ENCODE results near the gene FERMT3. TPM values are rescaled to one million over a fixed set of nuclear protein-coding genes. Genes with fewer than 3 reads are reported as not detected.

Gene FERMT3
- total and polyA plus RNA-seq, 2 donors (not counting 3 experiments of a cell fraction or from before 2014, with no cell fraction given): 64.4 to 100 TPM

- Histone ChIP-seq H3K27ac (ENCODE audit: insufficient read depth, low read depth, low read length) (no peak overlapping the region), H3K4me3 (replicated peaks in 1 of 3; ENCODE audit: insufficient read depth in 1 of 3, low read depth in 1 of 3, low read length in 3 of 3) (no peak overlapping the region), H4K20me1 (replicated peaks; ENCODE audit: control insufficient read depth, extremely low read depth, insufficient read depth, low read length) (no peaks in the 10 kb centered on the region), H3K4me2 (ENCODE audit: insufficient read depth, low read length) (no peak overlapping the region), H2AFZ (ENCODE audit: low read depth, low read length) (no peak overlapping the region), H3K36me3 (ENCODE audit: control insufficient read depth in 2 of 2, extremely low read depth in 1 of 2, insufficient read depth in 2 of 2, low read length in 2 of 2) (peaks cover 0 to 7% of the 10 kb centered on the region in 2 experiments), H3K9me3 (replicated peaks; ENCODE audit: control insufficient read depth, insufficient read depth, low read length) (no peaks in the 10 kb centered on the region), H3K9me1 (replicated peaks; ENCODE audit: control insufficient read depth, extremely low read depth, insufficient read depth, low read length) (no peaks in the 10 kb centered on the region), H3K4me1 (ENCODE audit: control insufficient read depth, extremely low read depth, insufficient read depth, low read length) (peaks cover 34% of the 10 kb centered on the region), H3K9ac (replicated peaks; ENCODE audit: extremely low read depth, insufficient read depth, low read length) (no peak overlapping the region), H3K27me3 (ENCODE audit: control insufficient read depth in 2 of 2, insufficient read depth in 2 of 2, low read length in 2 of 2) (no peaks in the 10 kb centered on the region), H3K79me2 (ENCODE audit: control insufficient read depth, insufficient read depth, low read length) (peaks cover 12% of the 10 kb centered on the region)
- ChIA-PET CTCF (interaction anchor here (11.5 kb wide), 1 partner anchor 94 kb away, joined by 413 read pairs; the partner anchor contains the start of genes CATSPERZ and ESRRA), POLR2A (no interaction called here)
- FAIRE-seq (no peak), DNase-seq (ENCODE audit: low read depth, low spot score) (no peak)
- intact Hi-C loops (cut with micrococcal nuclease): no loop called here
- no TSS peak for BruUV-seq (replicated peaks)
- TF ChIP-seq FOS (IDR thresholded peaks at IDR 0.05; ENCODE audit: borderline replicate concordance, insufficient read depth, low read length) (no peak), JUN (IDR thresholded peaks at IDR 0.05; ENCODE audit: borderline replicate concordance, insufficient read depth, insufficient read length, low read depth) (no peak), POLR2AphosphoS5 (IDR thresholded peaks at IDR 0.05; ENCODE audit: insufficient read depth, low read depth, low read length) (no peak)
- dilution Hi-C loops (cut with MboI; ENCODE audit: extremely low pct_ligation_motif_present, low sequenced_read_pairs): no loop called here
Observed at GRCh38 chr11:64209563-64209843, 3.0 kb downstream of the FERMT3 start.

- no peak overlapping the region for H3K4me2 ChIP-seq (ENCODE audit: insufficient read depth, low read length)
- H3K79me2 ChIP-seq (ENCODE audit: control insufficient read depth, insufficient read depth, low read length): peaks cover 12% of the 10 kb centered on the region
- intact Hi-C loops (cut with micrococcal nuclease) (no loop called here), dilution Hi-C loops (cut with MboI; ENCODE audit: extremely low pct_ligation_motif_present, low sequenced_read_pairs) (no loop called here)
- no peak overlapping the region for H3K9ac ChIP-seq (replicated peaks; ENCODE audit: extremely low read depth, insufficient read depth, low read length)
- FAIRE-seq (no peak), DNase-seq (ENCODE audit: low read depth, low spot score) (no peak)
- BruUV-seq (replicated peaks): no TSS peak
- H3K4me3 ChIP-seq (replicated peaks in 1 of 3; ENCODE audit: insufficient read depth in 1 of 3, low read depth in 1 of 3, low read length in 3 of 3): no peak overlapping the region
- H3K27ac ChIP-seq (ENCODE audit: insufficient read depth, low read depth, low read length): no peak overlapping the region
- H2AFZ ChIP-seq (ENCODE audit: low read depth, low read length): no peak overlapping the region
- CTCF ChIA-PET: interaction anchor here (11.5 kb wide), 1 partner anchor 93 kb away, joined by 413 read pairs; the partner anchor contains the start of genes CATSPERZ and ESRRA
- H3K36me3 ChIP-seq (ENCODE audit: control insufficient read depth in 2 of 2, extremely low read depth in 1 of 2, insufficient read depth in 2 of 2, low read length in 2 of 2): peaks cover 0 to 7% of the 10 kb centered on the region in 2 experiments
- peaks cover 34% of the 10 kb centered on the region for H3K4me1 ChIP-seq (ENCODE audit: control insufficient read depth, extremely low read depth, insufficient read depth, low read length)
- TF ChIP-seq POLR2A (IDR thresholded peaks at IDR 0.05; ENCODE audit: low read depth, low read length) (no peak), MAX (IDR thresholded peaks at IDR 0.05; ENCODE audit: insufficient read depth, insufficient read length) (no peak), MYC (IDR thresholded peaks at IDR 0.05; ENCODE audit: low read depth, low read length) (no peak), FOS (IDR thresholded peaks at IDR 0.05; ENCODE audit: borderline replicate concordance, insufficient read depth, low read length) (no peak), JUN (IDR thresholded peaks at IDR 0.05; ENCODE audit: borderline replicate concordance, insufficient read depth, insufficient read length, low read depth) (no peak), EZH2 (IDR thresholded peaks at IDR 0.05; ENCODE audit: borderline replicate concordance, low read depth, low read length, severe bottlenecking) (no peak), GATA2 (IDR thresholded peaks at IDR 0.05; ENCODE audit: insufficient read depth, insufficient read length, low read depth, low read length) (no peak), CTCF (IDR thresholded peaks at IDR 0.05; ENCODE audit: extremely low read depth in 1 of 2, insufficient read depth in 1 of 2, low read depth in 1 of 2, low read length in 2 of 2) (no peak), POLR2AphosphoS5 (IDR thresholded peaks at IDR 0.05; ENCODE audit: insufficient read depth, low read depth, low read length) (no peak)
- H4K20me1 ChIP-seq (replicated peaks; ENCODE audit: control insufficient read depth, extremely low read depth, insufficient read depth, low read length): no peaks in the 10 kb centered on the region
- POLR2A ChIA-PET: no interaction called here
- H3K27me3 ChIP-seq (ENCODE audit: control insufficient read depth in 2 of 2, insufficient read depth in 2 of 2, low read length in 2 of 2): no peaks in the 10 kb centered on the region
- H3K9me1 ChIP-seq (replicated peaks; ENCODE audit: control insufficient read depth, extremely low read depth, insufficient read depth, low read length): no peaks in the 10 kb centered on the region
- no peaks in the 10 kb centered on the region for H3K9me3 ChIP-seq (replicated peaks; ENCODE audit: control insufficient read depth, insufficient read depth, low read length)
Observed at GRCh38 chr11:64210301-64211020, 3.9 kb downstream of the FERMT3 start.

Measured in endothelial cell of umbilical vein (primary cell).